ENCODE results near the gene GRIP2. TPM values are rescaled to one million over a fixed set of nuclear protein-coding genes. Genes with fewer than 3 reads are reported as not detected.

GRIP2 gene
- total RNA-seq, 1 experiment from 2014 or later, result 4.5 TPM

- ChIA-PET CTCF (interaction anchor here (0.9 to 1.3 kb wide), 2 partner anchors 40 to 413 kb away, joined by 3 to 4 read pairs; no protein-coding TSS in a partner anchor), POLR2A (no interaction called here)
- intact Hi-C loops (cut with micrococcal nuclease; ENCODE audit: unreplicated experiment), result loop anchor here (2.0 to 5.0 kb wide), 3 partner anchors 142 to 414 kb away; partner anchors contain the start of gene CCDC174
- no peak for DNase-seq
- H3K36me3 Mint-ChIP-seq (ENCODE audit: insufficient read depth, unreplicated experiment), result peaks cover 5% of the 10 kb centered on the region
- no peak for TF ChIP-seq CTCF (IDR thresholded peaks at IDR 0.05; ENCODE audit: insufficient read depth in 1 of 2, low read depth in 1 of 2, low read length in 1 of 2, severe bottlenecking in 1 of 2, unreplicated experiment in 1 of 2)
- H3K36me3 ChIP-seq (ENCODE audit: control insufficient read depth, insufficient read depth, low read length), result no peaks in the 10 kb centered on the region
- no peaks in the 10 kb centered on the region; the same call in 1 of the 2 replicates for H3K27me3 ChIP-seq (replicated peaks; ENCODE audit: control insufficient read depth, insufficient read depth, low read length)
- no peaks in the 10 kb centered on the region for H3K9me3 ChIP-seq
- no peaks in the 10 kb centered on the region for H3K9me3 Mint-ChIP-seq (ENCODE audit: unreplicated experiment)
- no peaks in the 10 kb centered on the region for H3K27me3 Mint-ChIP-seq (ENCODE audit: insufficient read depth, unreplicated experiment)
- no peaks in the 10 kb centered on the region for H3K4me1 Mint-ChIP-seq (ENCODE audit: low read depth, unreplicated experiment)
- H3K4me3 ChIP-seq (ENCODE audit: low read depth, low read length), result no peak overlapping the region
- H3K27ac Mint-ChIP-seq (ENCODE audit: unreplicated experiment), result no peak overlapping the region
- no peaks in the 10 kb centered on the region for H3K4me1 ChIP-seq
- no TSS peak for BruUV-seq (replicated peaks)
- H3K4me3 Mint-ChIP-seq (ENCODE audit: unreplicated experiment), result no peak overlapping the region
Observed at GRCh38 chr3:14508505-14508819, 31.7 kb downstream of the GRIP2 start.

GRCh38 chr3:14507757-14508504 is 32.2 kb downstream of the GRIP2 start:
- peaks cover 5% of the 10 kb centered on the region for H3K36me3 Mint-ChIP-seq (ENCODE audit: insufficient read depth, unreplicated experiment)
- peaks cover under 1% of the 10 kb centered on the region for H3K9me3 Mint-ChIP-seq (ENCODE audit: unreplicated experiment)
- no peaks in the 10 kb centered on the region for H3K36me3 ChIP-seq (ENCODE audit: control insufficient read depth, insufficient read depth, low read length)
- H3K27ac Mint-ChIP-seq (ENCODE audit: unreplicated experiment), result no peak overlapping the region
- H3K27me3 ChIP-seq (replicated peaks; ENCODE audit: control insufficient read depth, insufficient read depth, low read length), result no peaks in the 10 kb centered on the region; the same call in 1 of the 2 replicates
- H3K9me3 ChIP-seq, result no peaks in the 10 kb centered on the region
- no peak overlapping the region for H3K4me3 Mint-ChIP-seq (ENCODE audit: unreplicated experiment)
- no TSS peak for BruUV-seq (replicated peaks)
- H3K27me3 Mint-ChIP-seq (ENCODE audit: insufficient read depth, unreplicated experiment), result no peaks in the 10 kb centered on the region
- no peaks in the 10 kb centered on the region for H3K4me1 Mint-ChIP-seq (ENCODE audit: low read depth, unreplicated experiment)
- intact Hi-C loops (cut with micrococcal nuclease; ENCODE audit: unreplicated experiment), result loop anchor here (2.0 to 5.0 kb wide), 3 partner anchors 143 to 414 kb away; partner anchors contain the start of gene CCDC174
- TF ChIP-seq CTCF (IDR thresholded peaks at IDR 0.05; ENCODE audit: insufficient read depth in 1 of 2, low read depth in 1 of 2, low read length in 1 of 2, severe bottlenecking in 1 of 2, unreplicated experiment in 1 of 2), result no peak
- DNase-seq, result peak in 1 of 2 experiments; percentile 24
- ChIA-PET POLR2A (no interaction called here), CTCF (interaction anchor here (0.9 kb wide), 1 partner anchor 413 kb away, joined by 3 read pairs; no protein-coding TSS in a partner anchor)
- H3K4me1 ChIP-seq, result no peaks in the 10 kb centered on the region
- no peak overlapping the region for H3K4me3 ChIP-seq (ENCODE audit: low read depth, low read length)

GRCh38 chr3:14507305-14507741 is 32.8 kb downstream of the GRIP2 start:
- H3K9me3 Mint-ChIP-seq (ENCODE audit: unreplicated experiment), result peaks cover 7% of the 10 kb centered on the region
- Histone ChIP-seq H3K27me3 (replicated peaks; ENCODE audit: control insufficient read depth, insufficient read depth, low read length) (no peaks in the 10 kb centered on the region; the same call in 1 of the 2 replicates), H3K4me3 (ENCODE audit: low read depth, low read length) (no peak overlapping the region), H3K36me3 (ENCODE audit: control insufficient read depth, insufficient read depth, low read length) (no peaks in the 10 kb centered on the region), H3K4me1 (no peaks in the 10 kb centered on the region), H3K9me3 (0 out of 2 replicates have a peak, but pooled peaks cover 3% of the 10 kb centered on the region)
- H3K27ac Mint-ChIP-seq (ENCODE audit: unreplicated experiment), result no peak overlapping the region
- H3K4me3 Mint-ChIP-seq (ENCODE audit: unreplicated experiment), result no peak overlapping the region
- ChIA-PET CTCF (no interaction called here), POLR2A (no interaction called here)
- no TSS peak for BruUV-seq (replicated peaks)
- H3K4me1 Mint-ChIP-seq (ENCODE audit: low read depth, unreplicated experiment), result no peaks in the 10 kb centered on the region
- no peaks in the 10 kb centered on the region for H3K27me3 Mint-ChIP-seq (ENCODE audit: insufficient read depth, unreplicated experiment)
- peaks cover 5% of the 10 kb centered on the region for H3K36me3 Mint-ChIP-seq (ENCODE audit: insufficient read depth, unreplicated experiment)
- intact Hi-C loops (cut with micrococcal nuclease; ENCODE audit: unreplicated experiment), result loop anchor here (5.0 kb wide), 1 partner anchor 415 kb away; no protein-coding TSS in a partner anchor
- peak in 1 of 2 experiments; percentile 43 for DNase-seq
- no peak for TF ChIP-seq CTCF (IDR thresholded peaks at IDR 0.05; ENCODE audit: insufficient read depth in 1 of 2, low read depth in 1 of 2, low read length in 1 of 2, severe bottlenecking in 1 of 2, unreplicated experiment in 1 of 2)
